ENCODE data around the gene BEND3. TPM values are rescaled to one million over a fixed set of nuclear protein-coding genes. Genes with fewer than 3 reads are reported as not detected.
A peak's percentile ranks its signal among the peaks of the same experiment; 100 is the strongest.
"Not testable (repeated sequence)": the region's sequence is repeated elsewhere in the genome, so short reads cannot be mapped to it uniquely, and the experiment has no call there.

BEND3 gene
- total RNA-seq, result 2.8 and 3.8 TPM in 2 replicates

DNA sequence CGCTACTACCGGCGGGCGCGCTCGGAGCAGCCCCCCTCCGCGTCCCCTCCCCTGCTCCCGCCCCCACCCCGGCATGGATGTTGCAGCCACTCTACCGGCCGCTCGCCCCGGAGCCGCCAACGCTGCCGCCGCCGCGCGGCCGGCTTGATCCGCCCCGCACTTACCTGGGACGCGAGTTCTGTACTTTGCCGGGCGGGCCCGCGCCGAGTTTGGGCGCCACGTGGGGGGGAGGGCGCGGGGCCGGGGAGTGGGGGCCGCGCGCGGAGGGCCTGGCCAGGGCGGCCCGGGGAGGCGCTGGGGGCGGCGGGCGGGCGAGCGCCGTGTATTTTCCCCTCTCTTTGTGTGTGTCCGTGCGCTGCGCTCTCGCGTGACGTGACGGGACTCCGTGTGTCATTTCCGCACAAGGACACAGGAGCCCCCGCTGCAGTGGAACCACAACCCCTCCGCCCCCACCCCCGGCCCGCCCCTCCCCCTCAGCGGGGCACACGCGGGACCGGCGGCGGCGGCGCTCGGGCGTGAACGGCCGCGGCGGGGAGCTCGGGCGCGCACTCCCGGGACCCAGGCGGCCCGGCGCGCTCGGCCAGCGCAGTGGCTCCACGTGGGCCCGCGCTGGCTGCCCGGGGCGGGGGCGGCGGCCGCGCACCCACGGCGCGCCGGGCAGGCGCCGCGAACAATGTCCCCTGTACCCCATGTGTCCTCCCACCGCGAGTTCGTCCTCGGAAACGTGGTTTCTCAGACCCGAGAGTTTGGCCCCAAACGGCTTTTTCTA, at the start of gene BEND3:
Gene BEND3, minus strand, starts transcription at position 590 of the 769 bp plus-strand sequence. CDS start 16,230 bp downstream, outside the sequence.
- H3K4me3 ChIP-seq (ENCODE audit: low read depth, low read length), result peak within 1 kb of the TSS; percentile 59
- no peak for DNase-seq (ENCODE audit: low read depth)
- no peak for TF ChIP-seq CTCF (conservative IDR thresholded peaks at IDR 0.05; ENCODE audit: low read depth, low read length)

- H3K4me3 ChIP-seq (ENCODE audit: low read depth, low read length); DNase-seq (ENCODE audit: low read depth): not testable (repeated sequence)
Measured at GRCh38 chr6:107164299-107164698, 49.0 kb upstream of the BEND3 start.

- DNase-seq (ENCODE audit: low read depth), result no peak
- no peak overlapping the region for H3K4me3 ChIP-seq (ENCODE audit: low read depth, low read length)
- TF ChIP-seq CTCF (conservative IDR thresholded peaks at IDR 0.05; ENCODE audit: low read depth, low read length), result no peak
Measured at GRCh38 chr6:107161521-107161920, 46.2 kb upstream of the BEND3 start.

DNA sequence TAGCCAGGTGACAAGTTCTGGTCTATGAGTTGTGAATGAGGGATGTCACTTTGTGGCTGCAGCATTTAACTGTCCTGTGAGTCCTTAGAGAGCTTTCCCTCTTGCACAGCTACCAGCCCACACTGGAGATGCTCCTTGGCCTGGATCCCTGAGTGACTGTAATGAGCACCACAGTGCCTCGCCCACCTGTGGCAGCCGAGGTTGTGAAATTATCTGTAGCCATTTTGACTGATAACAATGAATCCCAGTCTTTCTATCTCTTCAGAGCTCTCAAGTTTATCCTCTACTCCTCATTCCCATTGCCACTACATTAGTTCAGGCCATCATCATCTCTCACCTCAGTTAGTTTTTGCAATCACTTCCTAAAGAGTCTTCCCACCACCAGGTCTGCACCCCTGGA, 41.3 kb upstream of the BEND3 start:
- DNase-seq (ENCODE audit: low read depth), result no peak
- TF ChIP-seq CTCF (conservative IDR thresholded peaks at IDR 0.05; ENCODE audit: low read depth, low read length), result no peak
- H3K4me3 ChIP-seq (ENCODE audit: low read depth, low read length), result no peak overlapping the region

DNA sequence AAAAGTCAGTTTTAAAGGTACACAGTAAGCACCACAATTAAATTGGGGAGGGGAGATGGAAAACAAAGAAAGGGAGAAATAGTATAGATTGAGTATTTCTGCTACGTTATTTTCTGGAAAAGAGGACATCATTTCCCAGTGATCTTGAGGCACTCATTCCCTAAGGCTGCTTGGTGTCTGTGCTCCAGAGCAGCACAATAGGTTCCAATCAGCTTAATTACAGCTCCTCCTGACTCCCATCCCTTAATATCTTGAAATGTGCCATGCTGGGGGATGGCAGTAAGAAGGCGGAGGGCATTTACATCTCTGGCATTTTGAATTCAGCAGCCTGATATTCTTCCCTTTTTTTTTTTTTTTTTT, 39.5 kb upstream of the BEND3 start:
- no peak overlapping the region for H3K4me3 ChIP-seq (ENCODE audit: low read depth, low read length)
- no peak for DNase-seq (ENCODE audit: low read depth)
- no peak for TF ChIP-seq CTCF (conservative IDR thresholded peaks at IDR 0.05; ENCODE audit: low read depth, low read length)

GRCh38 chr6:107154131-107154800, 39.0 kb upstream of the BEND3 start:
- no peak overlapping the region for H3K4me3 ChIP-seq (ENCODE audit: low read depth, low read length)
- no peak for DNase-seq (ENCODE audit: low read depth)
- no peak for TF ChIP-seq CTCF (conservative IDR thresholded peaks at IDR 0.05; ENCODE audit: low read depth, low read length)

GRCh38 chr6:107152638-107153430, 37.5 kb upstream of the BEND3 start:
- no peak overlapping the region for H3K4me3 ChIP-seq (ENCODE audit: low read depth, low read length)
- peak; percentile 38 for DNase-seq (ENCODE audit: low read depth)
- no peak for TF ChIP-seq CTCF (conservative IDR thresholded peaks at IDR 0.05; ENCODE audit: low read depth, low read length)
